ENCODE results near the gene PREB.
"Not testable (repeated sequence)": the region's sequence is repeated elsewhere in the genome, so short reads cannot be mapped to it uniquely, and the experiment has no call there.

Gene PREB

GRCh38 chr2:27125104-27125503 lies 9.3 kb downstream of the PREB start:
- no peak for DNase-seq

- DNase-seq = peak; percentile 38 to 47
These were observed 10.9 kb downstream of the PREB start, which contains the start of gene ABHD1 for GRCh38 chr2:27123302-27124150. ABHD1 (plus strand) TSS chr2:27123815; CDS start chr2:27123949, 134 bp downstream.

GRCh38 chr2:27122791-27123190 lies 11.6 kb downstream of the PREB start:
- DNase-seq = no peak

GRCh38 chr2:27121906-27122305 lies 12.5 kb downstream of the PREB start:
- peak; percentile 9 to 23 for DNase-seq

- DNase-seq = not testable (repeated sequence)
These were observed 15.1 kb downstream of the PREB start for GRCh38 chr2:27119330-27119670.

GRCh38 chr2:27118525-27119329 lies 15.7 kb downstream of the PREB start, which contains the start of gene CGREF1:
CGREF1 (minus strand) TSS chr2:27119128; CDS start chr2:27104366, 14,762 bp downstream.
- DNase-seq = no peak

- DNase-seq = no peak
These were observed 16.4 kb downstream of the PREB start for GRCh38 chr2:27117995-27118524.

- DNase-seq = no peak
These were observed 18.9 kb downstream of the PREB start for GRCh38 chr2:27115519-27115918.

GRCh38 chr2:27111392-27112078 lies 22.9 kb downstream of the PREB start:
- not testable (repeated sequence) for DNase-seq

GRCh38 chr2:27110603-27111352 lies 23.7 kb downstream of the PREB start:
- not testable (repeated sequence) for DNase-seq

GRCh38 chr2:27109083-27109482 lies 25.4 kb downstream of the PREB start:
- DNase-seq = no peak

GRCh38 chr2:27108221-27108620 lies 26.2 kb downstream of the PREB start:
- no peak for DNase-seq

- DNase-seq = no peak
These were observed 28.5 kb downstream of the PREB start for GRCh38 chr2:27105981-27106380.

- DNase-seq = no peak
These were observed 32.1 kb downstream of the PREB start for GRCh38 chr2:27102329-27102728.

- no peak for DNase-seq
These were observed 34.4 kb downstream of the PREB start for GRCh38 chr2:27100036-27100435.

GRCh38 chr2:27099334-27099955 lies 35.0 kb downstream of the PREB start:
- DNase-seq = no peak

GRCh38 chr2:27097341-27097740 lies 37.1 kb downstream of the PREB start:
- no peak for DNase-seq

- DNase-seq = peak; percentile 58 to 61
These were observed 37.6 kb downstream of the PREB start for GRCh38 chr2:27096748-27097297.

- DNase-seq = peak in 1 of 2 donors; percentile 59
These were observed 38.4 kb downstream of the PREB start for GRCh38 chr2:27095745-27096651.

GRCh38 chr2:27095427-27095744 lies 39.0 kb downstream of the PREB start:
- no peak for DNase-seq

Data from inflammatory macrophage treated with lipopolysaccharide for 1 hour (primary cell).